Activated T-cell treated with anti-CD3 and anti-CD28 coated beads for 4 hours (primary cell): Measurements from ENCODE around the gene CCDC92.

Experiments used
- DNase-seq: peaks from one replicate; pipeline ENCODE4 v3.0.0-alpha.2; 2020

Gene CCDC92

GRCh38 chr12:123905319-123905925, 67.2 kb downstream of the CCDC92 start:
- peak; percentile 66 for DNase-seq

GRCh38 chr12:123903301-123904065, 69.1 kb downstream of the CCDC92 start:
- no peak for DNase-seq

- DNase-seq = no peak
These were observed 69.8 kb downstream of the CCDC92 start for GRCh38 chr12:123902821-123903220.

DNA sequence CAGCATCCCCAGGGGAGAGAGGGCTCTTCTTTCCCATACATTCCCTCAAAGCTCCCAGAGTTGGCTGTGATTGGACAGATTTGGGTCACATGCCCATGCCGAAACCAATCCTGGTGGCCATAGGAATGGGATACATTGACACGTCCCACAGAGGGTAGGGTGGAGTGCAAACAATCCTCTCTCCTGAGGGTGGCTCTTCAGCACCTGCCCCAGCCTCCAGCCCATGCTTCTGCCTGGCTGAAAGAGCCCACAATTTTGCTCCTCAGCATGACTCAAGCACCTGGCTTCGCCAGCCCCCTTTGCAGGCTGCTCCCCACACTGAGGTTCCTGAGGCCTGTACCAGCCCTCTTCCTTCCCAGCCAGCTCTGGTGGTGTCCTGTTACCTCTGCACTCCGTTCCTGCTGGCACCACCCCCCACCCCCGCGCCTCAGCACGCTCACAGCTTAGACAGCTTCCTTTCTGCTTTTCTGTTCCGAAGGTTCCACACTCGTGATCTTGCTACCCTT, 71.7 kb downstream of the CCDC92 start:
- DNase-seq = no peak

GRCh38 chr12:123899368-123899767, 73.3 kb downstream of the CCDC92 start:
- DNase-seq = no peak

- DNase-seq = no peak
These were observed 74.0 kb downstream of the CCDC92 start for GRCh38 chr12:123898673-123899072.

GRCh38 chr12:123897221-123897620, 75.4 kb downstream of the CCDC92 start:
- DNase-seq = no peak

GRCh38 chr12:123896767-123897166, 75.9 kb downstream of the CCDC92 start:
- DNase-seq = no peak

GRCh38 chr12:123895451-123895850, 77.2 kb downstream of the CCDC92 start:
- no peak for DNase-seq

- DNase-seq = no peak
These were observed 77.7 kb downstream of the CCDC92 start for GRCh38 chr12:123894823-123895345.

DNA sequence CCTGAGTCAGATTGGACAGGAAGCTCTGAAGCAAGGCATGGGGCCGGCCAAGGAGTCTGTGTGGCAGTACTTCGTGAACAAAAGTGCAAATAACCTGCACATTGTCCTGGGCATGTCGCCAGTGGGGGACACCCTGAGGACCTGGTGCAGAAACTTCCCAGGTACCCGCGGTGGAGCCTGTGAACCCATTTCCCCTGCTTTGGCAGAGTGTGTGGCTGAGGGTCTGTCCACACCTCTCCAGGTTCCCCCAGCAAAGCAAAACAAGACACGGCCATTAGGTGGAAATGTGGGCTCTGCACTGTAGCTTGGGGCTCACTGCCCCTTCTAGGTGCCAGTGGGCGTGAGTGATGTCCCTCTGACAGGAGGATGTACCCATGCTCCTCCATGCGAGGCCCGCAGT, 79.4 kb downstream of the CCDC92 start:
- no peak for DNase-seq

DNA sequence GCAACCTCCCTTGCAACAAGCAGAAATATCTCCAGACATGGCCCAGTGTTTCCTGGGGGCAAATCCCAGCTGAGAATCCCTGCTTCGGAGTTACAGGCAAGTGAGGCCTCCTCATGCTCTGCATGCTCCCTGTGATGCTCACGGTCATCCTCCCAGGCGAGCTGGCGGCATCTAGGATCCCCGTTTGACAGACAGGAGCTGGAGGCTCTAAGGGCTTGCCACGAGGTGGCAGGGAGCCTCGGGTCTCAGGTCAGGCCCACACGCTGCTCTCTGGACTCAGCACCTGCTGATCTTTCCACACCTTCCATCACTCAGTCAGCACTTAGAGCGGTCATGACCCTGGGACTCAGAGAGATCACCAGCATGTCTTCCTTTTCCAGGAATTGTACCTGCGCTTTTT, 79.8 kb downstream of the CCDC92 start:
- no peak for DNase-seq

- DNase-seq = no peak
These were observed 80.5 kb downstream of the CCDC92 start for GRCh38 chr12:123892180-123892559.

GRCh38 chr12:123891516-123892179, 81.0 kb downstream of the CCDC92 start:
- no peak for DNase-seq

GRCh38 chr12:123891011-123891410, 81.6 kb downstream of the CCDC92 start:
- DNase-seq = no peak

DNA sequence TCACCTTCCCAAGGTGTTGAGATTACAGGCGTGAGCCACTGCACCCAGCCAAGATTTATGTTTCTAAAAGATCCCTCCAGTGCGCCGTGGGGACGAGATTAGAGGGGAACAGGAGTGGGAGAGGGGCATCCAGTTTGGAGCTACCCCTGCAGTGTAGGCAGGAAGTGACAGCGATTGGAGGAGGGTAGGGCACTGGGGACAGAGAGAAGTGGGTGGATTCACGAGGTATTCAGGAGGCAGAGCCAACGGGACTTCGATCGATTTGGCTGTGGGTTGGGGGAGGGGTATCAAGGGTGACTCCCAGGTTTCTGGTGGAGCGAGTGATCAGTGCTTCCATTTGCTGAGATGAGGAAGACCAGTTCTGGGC, 82.1 kb downstream of the CCDC92 start:
- no peak for DNase-seq

- no peak for DNase-seq
These were observed 82.6 kb downstream of the CCDC92 start for GRCh38 chr12:123889848-123890535.

DNA sequence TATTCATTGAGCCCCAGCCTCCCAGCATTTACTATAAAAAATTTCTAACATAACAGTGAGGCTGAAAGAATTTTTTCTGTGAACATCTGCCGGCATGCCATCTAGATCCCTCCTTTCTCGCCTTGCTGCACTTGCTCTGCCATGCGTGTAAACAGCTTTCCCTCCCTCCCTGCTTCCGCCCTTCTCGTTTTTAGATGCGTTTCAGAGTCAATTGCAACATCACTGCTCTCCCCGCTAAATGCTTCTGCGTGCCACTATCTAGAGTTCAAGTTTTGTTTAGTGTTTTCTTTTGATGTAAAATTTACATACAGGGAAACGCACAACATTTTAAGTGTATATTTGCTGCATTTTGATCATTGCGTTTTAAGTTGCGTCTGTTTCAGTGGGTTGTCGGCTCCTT, 83.6 kb downstream of the CCDC92 start:
- no peak for DNase-seq

DNA sequence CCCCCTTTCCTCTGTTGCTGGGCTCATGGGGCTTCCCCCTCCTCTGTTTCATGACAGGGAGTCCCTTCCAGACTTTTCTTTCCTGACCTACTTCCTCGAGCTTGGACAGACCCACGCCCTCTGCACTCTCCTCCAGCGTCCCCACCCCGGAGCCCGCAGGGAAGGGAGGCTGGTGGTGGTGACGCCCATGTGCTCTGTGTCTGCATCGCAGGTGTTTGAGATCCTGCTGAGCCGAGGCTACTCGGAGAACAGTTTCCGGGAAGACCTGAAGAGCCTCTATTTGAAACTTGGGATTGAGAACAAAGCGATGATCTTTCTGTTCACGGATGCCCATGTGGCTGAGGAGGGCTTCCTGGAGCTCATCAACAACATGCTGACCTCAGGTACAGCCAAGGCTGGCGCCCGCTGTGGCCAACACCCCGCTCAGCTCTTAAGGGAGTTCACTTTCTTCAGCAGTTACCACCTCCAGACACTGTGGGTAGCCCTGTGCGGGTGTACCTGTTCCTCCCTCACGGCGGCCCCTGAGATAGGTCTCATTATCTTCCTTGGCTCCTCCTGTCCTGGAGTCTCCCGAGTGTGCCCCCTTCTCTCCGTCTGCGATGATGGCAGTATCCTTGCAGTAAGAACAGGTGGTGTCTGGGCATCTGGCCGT, 85.6 kb downstream of the CCDC92 start:
- no peak for DNase-seq

DNA sequence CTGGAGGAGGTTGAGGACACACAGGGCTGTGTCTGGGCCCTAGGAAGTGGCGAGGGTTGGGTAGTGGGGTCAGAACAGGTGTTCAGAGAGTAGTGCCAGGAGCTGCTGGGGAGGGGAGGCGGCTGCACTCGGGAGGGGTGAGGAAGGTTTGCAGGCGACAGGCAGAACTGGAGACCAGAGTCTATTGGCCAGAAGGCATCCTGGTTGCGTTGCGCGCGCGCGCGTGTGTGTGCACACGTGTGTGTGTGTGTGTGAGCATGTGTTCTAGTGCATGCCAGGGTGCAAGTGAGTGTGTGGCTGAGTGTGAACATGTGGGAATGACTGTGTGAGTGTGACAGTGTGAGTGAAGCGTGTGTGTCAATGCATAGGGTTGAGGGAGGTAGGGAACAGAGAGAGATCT, 86.4 kb downstream of the CCDC92 start:
- DNase-seq = no peak
